Measurements from ENCODE around the gene WASF2. TPM values are rescaled to one million over a fixed set of nuclear protein-coding genes. Genes with fewer than 3 reads are reported as not detected.

WASF2 gene
- total RNA-seq, 1 experiment from 2014 or later, result 134 TPM

GRCh38 chr1:27518808-27519207 lies 28.8 kb upstream of the WASF2 start:
- H3K4me3 ChIP-seq, result no peak overlapping the region
- POLR2A ChIA-PET (ENCODE audit: unreplicated experiment), result no interaction called here

DNA sequence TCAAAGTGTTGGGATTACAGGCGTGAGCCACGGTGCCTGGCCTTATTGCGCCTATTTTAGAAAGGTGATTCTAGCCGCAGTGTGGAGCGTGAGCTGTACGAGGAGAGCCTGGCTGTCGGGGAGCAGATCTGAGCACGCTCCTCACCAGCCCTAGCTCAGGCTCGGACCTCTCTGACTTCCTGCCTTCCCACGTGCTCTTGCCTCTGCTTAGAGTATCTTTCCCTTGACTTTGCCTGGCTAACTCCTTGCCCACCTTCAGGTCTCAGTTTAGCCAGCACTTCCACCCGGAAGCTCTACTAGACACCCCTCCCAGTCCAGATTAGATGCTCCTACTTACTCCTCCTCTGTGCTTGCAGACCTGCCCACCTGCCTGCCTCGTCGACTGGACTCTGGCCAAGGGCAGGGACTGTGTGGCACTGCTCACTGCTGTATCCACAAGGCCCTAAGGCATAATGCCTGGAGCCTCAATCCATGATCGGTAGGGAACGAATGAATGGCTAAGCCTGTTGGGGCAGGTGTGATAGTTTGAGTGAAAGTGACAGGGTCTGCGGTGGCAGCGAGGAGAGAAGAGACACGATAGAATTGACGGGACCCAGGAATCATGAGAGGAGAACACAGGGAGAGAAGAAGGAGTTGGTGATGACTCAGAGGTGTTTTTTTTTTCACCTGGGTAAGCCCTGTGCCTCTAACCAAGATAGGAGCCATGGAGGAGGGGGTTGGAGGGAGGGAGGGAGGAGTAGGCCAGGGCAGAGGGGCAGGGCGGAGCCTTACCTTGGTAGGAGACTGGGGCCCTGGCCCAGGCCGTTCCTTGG lies 28.1 kb upstream of the WASF2 start:
- H3K4me1 ChIP-seq (replicated peaks; ENCODE audit: insufficient read depth), result peaks cover 21% of the 10 kb centered on the region
- H4K20me1 ChIP-seq (ENCODE audit: insufficient read depth), result no peaks in the 10 kb centered on the region
- peak; percentile 44 to 85 for DNase-seq
- H3K4me3 ChIP-seq, result no peak overlapping the region; the same call in 1 of the 2 replicates
- peak overlapping the region; percentile 68 for H3K4me2 ChIP-seq
- no peaks in the 10 kb centered on the region for H3K27me3 ChIP-seq (ENCODE audit: insufficient read depth, low read depth)
- intact Hi-C loops (cut with micrococcal nuclease; ENCODE audit: unreplicated experiment), result no loop called here
- H3K36me3 ChIP-seq (ENCODE audit: low read depth), result no peaks in the 10 kb centered on the region
- no peaks in the 10 kb centered on the region for H3K79me2 ChIP-seq (ENCODE audit: low read depth)
- ChIA-PET CTCF (interaction anchor here (0.6 kb wide), 1 partner anchor 797 kb away, joined by 3 read pairs; no protein-coding TSS in a partner anchor), POLR2A (ENCODE audit: unreplicated experiment) (interaction anchor here (0.6 kb wide), 2 partner anchors 28 to 43 kb away, joined by 3 to 5 read pairs; no protein-coding TSS in a partner anchor)
- no peak for TF ChIP-seq EZH2 (IDR thresholded peaks at IDR 0.05; ENCODE audit: low read depth)
- no peak for TF ChIP-seq CTCF (conservative IDR thresholded peaks at IDR 0.05)
- H3F3A ChIP-seq (ENCODE audit: insufficient read depth, low read depth), result no peaks in the 10 kb centered on the region; the same call in 1 of the 2 replicates
- peak overlapping the region; percentile 21 for H3K27ac ChIP-seq
- H3K9me3 ChIP-seq (ENCODE audit: insufficient read depth, low read depth), result no peaks in the 10 kb centered on the region
- H2AFZ ChIP-seq, result 0 out of 2 replicates have a peak overlapping the region, but pooled peaks have one; percentile 55
- H3K9me2 ChIP-seq (ENCODE audit: insufficient read depth), result no peaks in the 10 kb centered on the region
- no TSS peak for BruUV-seq (replicated peaks)

More at GRCh38 chr1:27518808-27519207, 28.8 kb upstream of the WASF2 start:
- H3K4me1 ChIP-seq (replicated peaks; ENCODE audit: insufficient read depth), result peaks cover 21% of the 10 kb centered on the region
- H3K9me3 ChIP-seq (ENCODE audit: insufficient read depth, low read depth), result no peaks in the 10 kb centered on the region
- no peak overlapping the region for H2AFZ ChIP-seq
- no peak for DNase-seq
- no peaks in the 10 kb centered on the region for H3K36me3 ChIP-seq (ENCODE audit: low read depth)
- BruUV-seq (replicated peaks), result no TSS peak
- no peaks in the 10 kb centered on the region for H4K20me1 ChIP-seq (ENCODE audit: insufficient read depth)
- no peaks in the 10 kb centered on the region; the same call in 1 of the 2 replicates for H3F3A ChIP-seq (ENCODE audit: insufficient read depth, low read depth)
- H3K79me2 ChIP-seq (ENCODE audit: low read depth), result no peaks in the 10 kb centered on the region
- H3K27ac ChIP-seq, result no peak overlapping the region
- intact Hi-C loops (cut with micrococcal nuclease; ENCODE audit: unreplicated experiment), result no loop called here
- H3K4me2 ChIP-seq, result 0 out of 2 replicates have a peak overlapping the region, but pooled peaks have one; percentile 68
- CTCF ChIA-PET, result no interaction called here
- TF ChIP-seq CTCF (conservative IDR thresholded peaks at IDR 0.05) (no peak), EZH2 (IDR thresholded peaks at IDR 0.05; ENCODE audit: low read depth) (no peak)
- H3K27me3 ChIP-seq (ENCODE audit: insufficient read depth, low read depth), result no peaks in the 10 kb centered on the region
- no peaks in the 10 kb centered on the region for H3K9me2 ChIP-seq (ENCODE audit: insufficient read depth)

DNA sequence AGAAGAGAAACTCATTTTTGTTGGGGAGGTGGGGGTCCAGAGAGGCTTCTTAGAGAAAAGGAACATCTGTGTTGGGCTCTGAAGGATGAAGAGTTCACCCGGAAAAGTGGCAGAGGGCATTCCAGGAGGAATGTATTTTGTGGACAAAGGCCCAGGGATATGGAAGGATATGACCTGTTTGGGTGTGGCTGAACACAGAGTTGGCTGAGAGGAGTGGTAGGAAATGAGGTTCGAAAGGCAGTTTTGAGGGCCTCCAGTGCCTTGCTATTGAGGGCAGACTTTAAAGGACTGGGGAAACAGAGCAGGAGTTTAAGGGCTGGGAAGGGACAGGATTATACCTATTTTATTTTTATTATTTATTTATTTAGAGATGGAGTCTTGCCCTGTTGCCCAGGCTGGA lies 27.3 kb upstream of the WASF2 start:
- Histone ChIP-seq H3K4me3 (no peak overlapping the region), H3K4me1 (replicated peaks; ENCODE audit: insufficient read depth) (peaks cover 21% of the 10 kb centered on the region), H3K4me2 (no peak overlapping the region), H3K9me2 (ENCODE audit: insufficient read depth) (no peaks in the 10 kb centered on the region), H3K27me3 (ENCODE audit: insufficient read depth, low read depth) (no peaks in the 10 kb centered on the region), H3K79me2 (ENCODE audit: low read depth) (no peaks in the 10 kb centered on the region), H3K27ac (no peak overlapping the region), H3K36me3 (ENCODE audit: low read depth) (no peaks in the 10 kb centered on the region), H3F3A (ENCODE audit: insufficient read depth, low read depth) (no peaks in the 10 kb centered on the region; the same call in 1 of the 2 replicates), H4K20me1 (ENCODE audit: insufficient read depth) (no peaks in the 10 kb centered on the region), H3K9me3 (ENCODE audit: insufficient read depth, low read depth) (no peaks in the 10 kb centered on the region), H2AFZ (no peak overlapping the region)
- no TSS peak for BruUV-seq (replicated peaks)
- ChIA-PET POLR2A (ENCODE audit: unreplicated experiment) (no interaction called here), CTCF (no interaction called here)
- intact Hi-C loops (cut with micrococcal nuclease; ENCODE audit: unreplicated experiment), result no loop called here
- no peak for DNase-seq
- TF ChIP-seq CTCF (conservative IDR thresholded peaks at IDR 0.05), result no peak
- no peak for TF ChIP-seq EZH2 (IDR thresholded peaks at IDR 0.05; ENCODE audit: low read depth)

Data from PC-9 (cell line).